ENCODE measurements around the gene LIMS4.
"Not testable (repeated sequence)": the region's sequence is repeated elsewhere in the genome, so short reads cannot be mapped to it uniquely, and the experiment has no call there.

DNA sequence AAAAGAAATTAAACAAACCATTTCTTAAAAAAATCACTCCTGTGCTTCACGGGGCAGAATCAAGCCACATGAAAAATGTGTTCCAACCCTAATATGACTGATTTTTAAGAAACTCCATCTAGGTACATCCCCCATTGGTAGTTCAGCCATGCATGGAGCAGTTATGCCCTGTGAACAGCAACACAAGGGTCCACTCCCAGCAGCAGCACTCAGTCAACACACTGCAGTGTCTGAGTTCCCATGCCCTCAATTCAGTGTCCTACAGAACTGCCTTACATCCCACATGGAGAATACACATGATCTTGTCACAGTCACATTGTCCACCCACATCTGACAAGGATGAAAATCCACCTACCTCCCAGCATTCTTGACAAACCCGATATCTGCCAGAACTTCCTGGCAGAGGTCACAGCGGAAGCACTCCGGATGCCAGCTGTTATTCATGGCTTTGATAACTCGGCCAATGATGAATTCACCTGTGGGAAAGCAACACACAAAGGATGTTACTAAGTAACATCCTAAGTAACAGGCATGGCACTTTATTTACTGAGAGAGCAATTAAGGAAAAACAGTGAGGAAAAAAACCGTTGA lies 17.4 kb downstream of the LIMS4 start:
- TF ChIP-seq, protein P1, sequence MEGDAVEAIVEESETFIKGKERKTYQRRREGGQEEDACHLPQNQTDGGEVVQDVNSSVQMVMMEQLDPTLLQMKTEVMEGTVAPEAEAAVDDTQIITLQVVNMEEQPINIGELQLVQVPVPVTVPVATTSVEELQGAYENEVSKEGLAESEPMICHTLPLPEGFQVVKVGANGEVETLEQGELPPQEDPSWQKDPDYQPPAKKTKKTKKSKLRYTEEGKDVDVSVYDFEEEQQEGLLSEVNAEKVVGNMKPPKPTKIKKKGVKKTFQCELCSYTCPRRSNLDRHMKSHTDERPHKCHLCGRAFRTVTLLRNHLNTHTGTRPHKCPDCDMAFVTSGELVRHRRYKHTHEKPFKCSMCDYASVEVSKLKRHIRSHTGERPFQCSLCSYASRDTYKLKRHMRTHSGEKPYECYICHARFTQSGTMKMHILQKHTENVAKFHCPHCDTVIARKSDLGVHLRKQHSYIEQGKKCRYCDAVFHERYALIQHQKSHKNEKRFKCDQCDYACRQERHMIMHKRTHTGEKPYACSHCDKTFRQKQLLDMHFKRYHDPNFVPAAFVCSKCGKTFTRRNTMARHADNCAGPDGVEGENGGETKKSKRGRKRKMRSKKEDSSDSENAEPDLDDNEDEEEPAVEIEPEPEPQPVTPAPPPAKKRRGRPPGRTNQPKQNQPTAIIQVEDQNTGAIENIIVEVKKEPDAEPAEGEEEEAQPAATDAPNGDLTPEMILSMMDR (IDR thresholded peaks at IDR 0.05; ENCODE audit: low read length) = not testable (repeated sequence)
- not testable (repeated sequence) for TF ChIP-seq EZH2 (IDR thresholded peaks at IDR 0.05; ENCODE audit: borderline replicate concordance, low read length)

Measured in OCI-LY1 (cell line).